GM19099 (cell line): ENCODE measurements around the gene ECI1.

ENCODE experiments used
- POLR2A ChIP-seq: IDR thresholded peaks from 3 replicates; pipeline ENCODE4 v1.6.1; 2011; ENCODE audit warnings: low read depth; ENCODE audit not compliant: insufficient read length; ENCODE audit errors: extremely low read depth

ECI1 gene

GRCh38 chr16:2273484-2273883 lies 22.1 kb upstream of the ECI1 start:
- TF ChIP-seq POLR2A: no peak

GRCh38 chr16:2271848-2272461 lies 20.6 kb upstream of the ECI1 start:
- no peak for TF ChIP-seq POLR2A

- TF ChIP-seq POLR2A: no peak
Measured at GRCh38 chr16:2270588-2271470, 19.4 kb upstream of the ECI1 start.

GRCh38 chr16:2270070-2270462 lies 18.7 kb upstream of the ECI1 start:
- no peak for TF ChIP-seq POLR2A

- peak; percentile 96 for TF ChIP-seq POLR2A
Measured at GRCh38 chr16:2267913-2268666, 16.7 kb upstream of the ECI1 start, which contains the start of gene RNPS1. Gene RNPS1 (minus strand): TSS chr16:2268126. CDS start chr16:2264643, 3,483 bp downstream.

GRCh38 chr16:2260250-2260649 lies 8.9 kb upstream of the ECI1 start:
- no peak for TF ChIP-seq POLR2A

- no peak for TF ChIP-seq POLR2A
Measured at GRCh38 chr16:2257726-2258125, 6.3 kb upstream of the ECI1 start.

GRCh38 chr16:2256531-2257140 lies 5.2 kb upstream of the ECI1 start:
- TF ChIP-seq POLR2A: no peak

- no peak for TF ChIP-seq POLR2A
Measured at GRCh38 chr16:2253293-2253692, 1.9 kb upstream of the ECI1 start.

GRCh38 chr16:2252806-2253148 lies 1.4 kb upstream of the ECI1 start:
- no peak for TF ChIP-seq POLR2A

- TF ChIP-seq POLR2A: no peak
Measured at GRCh38 chr16:2250652-2251295, 613 bp downstream of the ECI1 start.

- TF ChIP-seq POLR2A: no peak
Measured at GRCh38 chr16:2246301-2246885, 5.0 kb downstream of the ECI1 start.

- TF ChIP-seq POLR2A: no peak
Measured at GRCh38 chr16:2244926-2245795, 6.2 kb downstream of the ECI1 start.

GRCh38 chr16:2244301-2244700 lies 7.1 kb downstream of the ECI1 start:
- no peak for TF ChIP-seq POLR2A

GRCh38 chr16:2243781-2244180 lies 7.6 kb downstream of the ECI1 start:
- TF ChIP-seq POLR2A: no peak
